Stimulated activated CD8-positive, alpha-beta memory T cell treated with anti-CD3 and anti-CD28 coated beads, Interleukin-4, amount 100 ng/mL, for 1 hour (primary cell): Measurements from ENCODE around the gene CELF4.

Experiments used
- DNase-seq, 2 donors: peaks; one replicate each; pipeline ENCODE4 v3.0.0-alpha.2; 2020; ENCODE audit warnings: low read depth in 2 of 2, low spot score in 1 of 2

CELF4 gene

DNA sequence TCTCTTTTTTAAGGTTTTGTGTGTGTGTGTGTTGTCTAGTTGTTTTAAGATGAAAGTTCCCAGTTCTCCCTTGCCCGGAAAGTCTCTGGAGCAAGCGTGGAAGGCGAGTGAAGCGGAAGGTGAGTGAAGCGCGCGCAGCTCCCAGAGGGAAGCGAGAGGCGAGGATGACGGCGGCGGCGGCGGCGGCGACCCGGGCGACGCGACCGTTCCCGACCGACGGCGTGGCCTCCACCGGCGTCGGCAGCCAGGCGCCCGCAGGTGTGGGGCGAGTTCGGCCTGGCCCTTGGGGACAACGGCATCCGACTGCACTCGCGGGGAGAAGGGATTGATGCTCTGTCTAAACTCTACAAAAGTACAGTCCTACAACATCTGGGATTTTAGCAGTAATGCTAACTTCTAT lies 321.9 kb downstream of the CELF4 start:
- no peak for DNase-seq

DNA sequence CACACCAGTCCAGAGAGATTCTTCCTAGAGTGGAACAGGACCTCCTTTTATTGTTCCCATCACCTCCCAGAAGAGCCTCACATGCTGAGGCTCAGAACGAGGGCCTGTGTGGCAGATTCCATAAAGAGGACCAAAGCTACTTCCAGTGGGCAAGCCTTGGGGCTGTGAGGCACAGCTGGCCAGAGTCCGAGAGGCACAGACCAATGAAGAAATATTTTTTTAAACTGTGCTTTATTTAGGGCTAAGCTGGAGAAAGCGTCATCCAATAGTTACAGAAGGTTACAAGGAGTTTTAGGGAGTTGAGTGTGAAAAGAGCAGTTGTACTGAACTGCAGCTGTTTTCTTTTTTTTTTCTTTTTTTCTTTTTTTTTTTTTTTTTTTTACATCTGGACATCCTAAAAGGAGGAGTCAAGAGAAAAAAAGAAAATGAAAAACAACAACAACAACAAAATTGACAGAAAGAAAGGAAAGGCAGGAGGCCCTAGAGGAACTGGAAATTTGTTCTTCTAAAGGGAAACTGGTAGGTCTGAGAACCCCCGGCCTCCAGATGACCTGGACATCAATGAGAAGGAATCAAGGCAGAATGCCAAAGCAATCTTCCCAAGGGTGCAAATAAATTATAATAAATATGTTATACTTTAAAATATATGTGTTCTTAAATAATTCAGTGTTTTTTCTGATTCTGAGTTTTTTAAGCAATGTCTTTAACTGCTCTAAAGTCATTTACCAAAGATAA lies 322.6 kb downstream of the CELF4 start:
- DNase-seq, result no peak

DNA sequence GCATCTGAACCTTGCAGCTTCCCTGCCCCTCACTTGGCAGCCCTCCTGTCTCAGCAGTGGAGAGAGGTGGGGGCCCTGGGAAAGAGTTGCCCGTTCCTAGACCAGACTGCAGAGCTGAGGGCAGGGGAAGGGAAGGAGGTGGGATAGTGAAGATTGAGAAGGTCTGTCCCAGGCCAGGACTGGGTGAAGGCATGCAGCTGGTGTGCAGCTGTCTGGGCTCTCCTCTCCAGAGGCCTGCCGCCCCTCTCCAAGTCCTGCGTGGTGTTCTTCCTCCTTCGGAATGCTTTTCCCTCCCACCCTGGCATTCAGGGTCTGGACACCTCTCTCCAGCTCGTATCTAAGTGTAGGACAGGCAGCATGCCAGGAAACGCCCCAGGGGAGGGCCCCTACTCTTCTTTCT lies 323.5 kb downstream of the CELF4 start:
- no peak for DNase-seq

DNA sequence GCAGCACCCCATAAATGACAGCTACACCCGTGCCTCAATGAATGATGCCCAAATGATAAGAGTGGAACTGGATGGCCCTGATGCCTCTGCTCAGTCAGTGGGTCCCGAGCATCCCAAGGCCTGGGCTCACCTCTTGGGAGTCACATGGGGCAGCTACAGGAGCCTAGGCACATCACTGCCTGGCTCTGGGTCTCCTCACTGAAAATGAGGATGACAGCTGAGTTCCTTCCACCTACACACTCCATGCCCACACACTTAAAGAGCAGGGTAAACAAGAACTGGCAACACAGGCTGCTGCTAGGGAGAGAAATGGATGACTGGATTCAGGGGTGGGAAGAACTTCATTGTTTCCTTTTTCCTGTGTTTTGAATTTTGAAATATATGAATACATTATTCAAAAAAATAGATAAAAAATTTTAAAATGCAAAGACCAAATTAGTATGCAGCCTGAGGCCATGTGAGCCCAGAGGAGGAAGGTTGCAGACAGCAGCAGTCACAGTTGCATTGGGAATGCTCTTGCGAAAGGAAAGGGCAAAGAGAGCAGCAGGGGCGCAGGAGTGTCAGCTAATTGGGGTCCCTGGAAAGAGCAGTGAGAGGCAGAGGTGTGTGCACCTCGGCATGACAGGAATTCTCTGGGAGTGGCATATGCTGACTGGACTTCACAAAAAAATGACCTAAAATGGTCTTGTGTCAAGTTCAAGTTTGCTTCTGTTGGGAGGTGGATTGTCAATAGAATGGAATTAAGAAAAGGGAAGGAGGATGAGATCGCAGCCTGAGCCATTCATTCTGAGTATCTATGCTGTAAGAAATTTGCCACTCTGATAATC lies 327.1 kb downstream of the CELF4 start:
- no peak for DNase-seq

DNA sequence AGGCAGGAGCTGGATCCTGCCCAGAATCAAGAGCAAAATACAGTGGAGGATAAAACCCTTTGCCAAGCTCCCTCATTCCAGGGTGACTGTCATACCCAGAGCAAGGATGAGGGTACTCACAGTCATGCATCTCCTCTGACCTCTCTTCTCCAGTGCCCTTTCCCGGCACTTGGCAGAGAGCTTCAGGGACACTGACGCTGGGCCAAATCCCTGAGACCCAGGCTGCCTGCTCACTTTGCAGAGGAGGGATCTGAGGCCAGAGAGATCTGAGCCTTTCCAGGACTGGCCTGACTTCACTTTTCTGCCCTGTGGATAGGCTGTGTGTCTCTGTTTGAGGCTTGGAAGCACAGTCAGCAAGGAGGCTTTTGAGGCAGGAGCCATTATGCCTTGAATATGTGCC lies 330.0 kb downstream of the CELF4 start:
- no peak for DNase-seq

DNA sequence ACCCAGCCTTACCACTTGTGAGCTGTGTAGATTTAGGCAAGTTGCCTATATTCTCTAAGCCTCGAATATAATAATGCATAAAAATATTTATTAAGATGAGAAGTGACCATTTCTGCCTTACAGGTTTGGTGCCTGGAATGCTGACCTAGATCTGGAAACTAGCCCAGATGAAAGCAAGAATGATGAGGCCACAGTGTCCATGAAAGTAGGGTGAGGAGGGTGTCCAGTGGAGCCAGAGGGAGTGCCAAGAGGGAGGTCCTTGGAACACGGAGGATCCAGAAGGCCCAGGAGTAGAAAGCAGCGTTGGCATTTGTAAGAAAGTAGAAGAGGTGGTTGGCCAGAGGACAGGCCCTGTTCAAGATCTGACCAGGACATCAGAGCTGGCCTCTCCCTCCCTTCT lies 334.3 kb downstream of the CELF4 start:
- no peak for DNase-seq

DNA sequence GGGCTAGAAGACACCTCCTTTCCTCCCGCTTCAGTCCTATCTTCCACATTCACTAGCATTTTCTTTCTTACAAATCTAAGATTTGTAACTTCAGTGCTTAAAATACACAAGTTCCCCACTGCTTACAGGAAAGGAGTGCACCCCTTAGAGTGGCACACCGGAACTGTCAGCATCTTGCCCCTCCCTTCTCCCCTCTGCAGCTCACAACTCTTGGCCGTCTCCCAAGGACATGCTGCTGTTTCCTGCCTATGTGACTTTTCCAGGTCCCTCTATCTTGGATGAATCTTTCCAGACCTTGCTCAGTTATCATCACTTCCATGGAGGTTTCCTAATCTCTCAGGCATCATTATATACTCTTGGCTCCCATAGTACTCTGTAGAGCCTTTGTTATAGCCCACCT lies 334.8 kb downstream of the CELF4 start:
- no peak for DNase-seq

DNA sequence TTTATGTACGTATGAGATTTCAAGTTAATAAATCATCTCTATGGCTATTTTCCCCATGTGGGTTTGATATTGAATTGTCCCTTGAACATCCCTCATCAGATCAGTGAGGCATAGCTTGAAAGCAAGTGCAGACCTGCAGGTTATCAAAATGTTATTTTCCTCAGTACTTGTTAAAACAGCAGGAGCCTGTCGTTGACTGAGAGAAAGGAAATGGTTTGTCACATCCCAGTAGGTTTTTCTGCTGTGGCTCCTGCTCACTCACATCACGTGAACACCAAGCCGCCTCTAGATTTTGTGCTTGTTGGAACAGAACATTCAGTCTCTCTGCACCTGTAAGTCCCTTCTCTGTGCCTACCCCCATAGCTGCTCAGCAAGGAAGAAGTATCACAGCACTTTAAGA lies 340.3 kb downstream of the CELF4 start:
- no peak for DNase-seq

DNA sequence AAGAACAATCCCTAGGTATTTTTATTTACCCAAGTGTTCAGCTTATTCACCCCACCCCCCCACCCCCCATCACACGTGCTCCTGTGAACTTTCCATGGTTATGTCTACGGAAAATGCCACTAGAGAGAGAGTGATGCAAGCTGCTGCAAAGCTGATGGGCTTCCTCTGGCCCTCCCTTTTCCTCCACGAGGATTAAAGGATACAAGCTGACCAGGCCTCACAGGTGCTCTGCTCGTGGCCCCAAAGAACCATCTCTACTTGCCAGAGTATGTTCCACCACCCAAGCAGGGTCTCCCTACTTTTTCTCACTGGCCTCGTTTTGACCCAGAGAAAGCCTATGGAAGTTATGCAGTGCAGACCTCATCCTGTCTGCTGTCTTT lies 342.6 kb downstream of the CELF4 start:
- DNase-seq, result no peak

DNA sequence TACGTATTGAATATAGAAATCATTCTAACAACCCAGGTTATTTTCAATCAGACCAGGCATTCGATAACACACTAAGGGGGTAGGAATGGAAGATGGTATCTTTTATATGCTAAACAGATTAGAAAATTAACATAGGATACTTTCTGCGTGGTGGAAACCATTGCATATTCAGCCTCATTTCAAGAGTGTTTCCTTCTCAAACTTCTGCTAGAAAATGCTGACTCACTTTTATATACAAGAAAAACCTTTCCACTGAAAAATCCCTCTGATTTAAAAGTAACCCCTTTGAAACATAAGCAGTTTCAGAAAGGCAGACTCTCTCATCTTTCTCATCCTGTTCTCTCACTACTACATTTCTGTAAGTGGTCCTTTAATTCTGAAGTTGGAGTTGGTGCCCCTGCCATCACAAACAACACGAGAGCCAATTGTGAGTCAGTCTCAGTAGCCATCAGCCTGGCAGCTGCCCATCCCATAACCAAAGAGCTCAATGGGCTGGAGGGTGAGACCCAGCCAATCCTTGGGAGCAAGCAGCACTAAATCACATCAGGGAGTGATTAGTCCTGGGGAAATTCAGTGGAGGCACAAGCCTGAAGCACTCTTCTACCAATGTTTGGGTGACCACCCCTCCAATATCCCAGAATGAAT lies 343.1 kb downstream of the CELF4 start:
- DNase-seq, result no peak

DNA sequence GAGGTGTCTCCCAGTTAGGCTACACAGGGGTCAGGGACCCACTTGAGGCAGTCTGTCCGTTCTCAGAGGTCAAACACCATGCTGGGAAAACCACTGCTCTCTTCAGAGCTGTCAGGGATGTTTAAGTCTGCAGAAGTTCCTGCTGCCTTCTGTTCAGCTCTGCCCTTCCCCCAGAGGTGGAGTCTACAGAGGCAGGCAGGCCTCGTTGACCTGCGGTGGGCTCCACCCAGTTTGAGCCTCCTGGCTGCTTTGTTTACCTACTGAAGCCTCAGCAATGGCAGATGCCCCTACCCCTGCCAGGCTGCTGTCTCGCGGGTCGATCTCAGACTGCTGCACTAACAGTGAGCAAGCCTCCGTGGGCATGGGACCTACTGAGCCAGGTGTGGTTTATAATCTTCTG lies 346.3 kb downstream of the CELF4 start:
- DNase-seq, result no peak

DNA sequence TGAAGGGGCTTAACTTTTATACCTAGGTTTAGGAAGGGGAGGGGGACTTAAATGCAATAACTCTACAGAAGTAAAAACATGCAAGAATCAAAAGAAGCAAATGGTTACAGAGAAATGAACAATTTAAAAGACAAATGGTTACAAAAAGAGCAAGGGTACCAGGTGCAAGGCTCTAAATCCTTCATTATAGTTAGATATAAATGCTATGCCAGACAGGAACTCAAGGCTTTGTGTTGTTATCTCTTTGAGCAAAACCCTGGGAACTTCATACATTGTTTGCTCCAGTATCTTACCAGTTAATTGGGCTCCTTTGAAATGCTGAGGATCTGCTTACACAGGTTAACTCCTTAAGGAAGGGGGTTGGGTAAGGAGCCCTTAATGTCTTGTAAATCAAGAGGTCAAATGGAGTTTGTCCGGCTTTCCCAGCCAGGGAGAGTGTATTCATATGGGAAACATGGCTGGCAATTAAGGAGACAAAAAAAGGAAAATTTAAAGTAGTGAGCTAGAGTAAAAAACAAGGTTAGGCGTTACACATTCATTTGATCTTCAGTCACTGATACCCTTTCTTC lies 347.5 kb downstream of the CELF4 start:
- DNase-seq, result no peak

DNA sequence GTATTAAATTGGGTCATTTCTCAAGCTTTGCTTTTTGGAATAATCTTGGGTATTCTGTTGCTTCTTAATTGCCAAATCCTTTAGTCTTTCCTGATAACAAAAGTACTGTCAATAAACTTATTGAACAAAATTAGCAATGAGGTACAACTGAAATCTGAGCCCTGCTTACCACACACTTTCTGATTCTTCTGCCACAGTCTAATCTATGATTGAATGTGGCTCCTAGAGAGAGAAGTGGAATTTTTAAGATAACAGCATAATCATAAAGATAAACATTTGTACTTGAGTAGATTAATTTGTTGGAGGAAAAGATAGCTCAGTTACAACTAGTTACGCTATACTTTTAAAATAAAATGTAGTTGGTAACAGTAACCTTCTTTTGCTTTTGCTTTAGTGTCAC lies 354.8 kb downstream of the CELF4 start:
- no peak for DNase-seq

DNA sequence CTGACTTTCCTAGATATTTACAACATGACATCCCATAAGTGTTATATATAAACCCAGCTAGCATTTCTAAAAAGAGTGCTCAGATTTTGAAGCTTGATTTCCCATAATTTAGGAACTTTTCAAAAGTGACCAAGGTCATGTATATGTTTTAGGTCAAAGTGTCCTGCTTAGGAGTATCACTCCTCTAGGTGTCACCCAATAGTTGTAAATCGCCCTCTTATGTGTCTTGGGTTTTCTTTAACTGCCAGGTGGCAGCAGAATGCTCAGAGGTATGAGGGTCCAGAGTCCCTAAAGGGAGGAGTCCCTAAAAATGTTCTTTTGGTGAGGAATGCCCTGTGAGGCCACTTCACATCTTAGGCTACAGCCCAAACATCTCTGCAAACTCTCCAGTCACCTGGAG lies 358.3 kb downstream of the CELF4 start:
- DNase-seq, result no peak

DNA sequence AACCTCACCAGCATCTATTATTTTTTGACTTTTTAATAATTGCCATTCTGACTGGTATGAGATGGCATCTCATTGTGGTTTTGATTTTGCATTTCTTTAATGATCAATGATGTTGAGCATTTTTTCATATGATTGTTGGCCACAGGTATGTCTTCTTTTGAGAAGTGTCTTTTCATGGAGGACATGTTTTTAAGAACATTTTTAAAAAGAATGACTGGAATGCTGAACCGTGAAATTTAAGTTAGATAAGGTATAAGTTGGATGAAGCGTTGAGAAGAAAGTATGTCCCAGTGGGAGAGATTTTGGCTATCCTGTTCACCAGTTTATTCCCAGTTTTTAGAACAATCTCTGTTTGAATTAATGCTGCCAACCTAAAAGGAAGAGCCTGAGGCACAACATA lies 365.9 kb downstream of the CELF4 start:
- no peak for DNase-seq
